IPS-NIHi11 (cell line): ENCODE results near the gene TTF2.

Source experiments
- DNase-seq: peaks from one replicate; pipeline ENCODE4 v3.0.0; 2012; ENCODE audit warnings: mixed read lengths, low spot score

Gene TTF2

GRCh38 chr1:117046781-117047180, 13.3 kb upstream of the TTF2 start:
- DNase-seq: no peak

GRCh38 chr1:117047271-117047670, 12.9 kb upstream of the TTF2 start:
- DNase-seq: no peak

- no peak for DNase-seq
Observed at GRCh38 chr1:117049857-117050256, 10.3 kb upstream of the TTF2 start.

- no peak for DNase-seq
Observed at GRCh38 chr1:117051224-117052064, 8.7 kb upstream of the TTF2 start.

- no peak for DNase-seq
Observed at GRCh38 chr1:117054068-117054467, 6.1 kb upstream of the TTF2 start.

- no peak for DNase-seq
Observed at GRCh38 chr1:117058810-117059209, 1.3 kb upstream of the TTF2 start.

- DNase-seq: no peak
Observed at GRCh38 chr1:117059334-117059677, 820 bp upstream of the TTF2 start.

- DNase-seq: peak; percentile 54
Observed at GRCh38 chr1:117060441-117061317, 553 bp downstream of the TTF2 start.

- DNase-seq: no peak
Observed at GRCh38 chr1:117061986-117062415, 1.9 kb downstream of the TTF2 start.

- DNase-seq: no peak
Observed at GRCh38 chr1:117066367-117066766, 6.2 kb downstream of the TTF2 start.

GRCh38 chr1:117067533-117068370, 7.6 kb downstream of the TTF2 start:
- DNase-seq: peak; percentile 62

- no peak for DNase-seq
Observed at GRCh38 chr1:117068580-117068979, 8.5 kb downstream of the TTF2 start.

- DNase-seq: no peak
Observed at GRCh38 chr1:117069220-117069844, 9.2 kb downstream of the TTF2 start.

GRCh38 chr1:117070124-117070523, 10.0 kb downstream of the TTF2 start:
- DNase-seq: no peak

- DNase-seq: no peak
Observed at GRCh38 chr1:117076648-117077047, 16.5 kb downstream of the TTF2 start.

- DNase-seq: no peak
Observed at GRCh38 chr1:117077267-117077666, 17.1 kb downstream of the TTF2 start.

GRCh38 chr1:117079737-117080136, 19.6 kb downstream of the TTF2 start:
- DNase-seq: no peak

- DNase-seq: no peak
Observed at GRCh38 chr1:117084231-117084630, 24.1 kb downstream of the TTF2 start.

- DNase-seq: no peak
Observed at GRCh38 chr1:117087686-117088085, 27.6 kb downstream of the TTF2 start.

GRCh38 chr1:117089996-117090395, 29.9 kb downstream of the TTF2 start:
- DNase-seq: no peak

- DNase-seq: no peak
Observed at GRCh38 chr1:117092594-117092993, 32.5 kb downstream of the TTF2 start.

- peak; percentile 34 for DNase-seq
Observed at GRCh38 chr1:117093091-117093534, 33.0 kb downstream of the TTF2 start.
